Measurements from ENCODE around the gene ATP8A2. TPM values are rescaled to one million over a fixed set of nuclear protein-coding genes. Genes with fewer than 3 reads are reported as not detected.

ATP8A2 gene
- polyA plus RNA-seq, 4 donors = 5.2 to 11.3 (median 6.8) TPM

- DNase-seq (ENCODE audit: low read depth in 4 of 4, low spot score in 3 of 4) = no peak
Observed at GRCh38 chr13:25719666-25720065, 347.9 kb downstream of the ATP8A2 start.

DNA sequence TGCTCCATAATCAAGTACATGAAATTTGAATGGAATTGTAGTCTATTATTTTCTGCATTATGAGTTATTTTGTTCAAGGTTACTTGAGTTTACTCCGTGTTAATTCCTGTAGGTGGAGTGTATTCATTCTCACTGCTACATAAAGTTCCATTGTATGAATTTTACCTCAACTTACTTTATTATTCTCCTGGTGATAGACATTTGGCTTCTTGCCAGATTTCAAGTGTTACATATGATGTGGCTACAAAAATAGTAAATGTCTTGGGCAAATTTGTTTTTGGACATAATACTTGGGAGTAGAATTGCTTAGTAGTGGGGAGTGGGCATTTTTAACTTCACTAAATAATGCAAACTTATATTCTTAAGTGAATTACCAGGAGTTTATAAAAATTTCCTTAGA is 351.1 kb downstream of the ATP8A2 start:
- DNase-seq (ENCODE audit: low read depth in 4 of 4, low spot score in 3 of 4) = no peak

DNA sequence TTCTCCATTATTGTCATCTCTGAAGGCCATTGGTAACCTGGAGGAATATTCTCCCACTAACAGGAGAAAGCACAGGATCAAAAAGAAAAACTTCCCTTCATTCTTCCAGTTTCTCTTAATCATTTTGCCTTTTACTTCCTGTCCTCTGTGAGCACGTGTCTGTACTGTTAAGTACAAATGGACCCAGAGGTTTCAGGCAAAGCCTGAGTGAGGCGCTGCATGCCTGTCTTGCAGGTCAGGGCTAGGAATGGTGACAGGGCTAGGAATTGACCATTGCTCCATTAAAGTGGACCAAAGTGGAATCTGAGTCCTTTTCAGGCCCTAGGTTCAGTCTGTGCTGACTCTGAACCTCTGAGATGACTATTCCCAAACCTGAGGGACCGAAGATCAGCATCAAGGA is 353.3 kb downstream of the ATP8A2 start:
- DNase-seq (ENCODE audit: low read depth in 4 of 4, low spot score in 3 of 4) = no peak

- no peak for DNase-seq (ENCODE audit: low read depth in 4 of 4, low spot score in 3 of 4)
Observed at GRCh38 chr13:25727250-25727649, 355.5 kb downstream of the ATP8A2 start.

DNA sequence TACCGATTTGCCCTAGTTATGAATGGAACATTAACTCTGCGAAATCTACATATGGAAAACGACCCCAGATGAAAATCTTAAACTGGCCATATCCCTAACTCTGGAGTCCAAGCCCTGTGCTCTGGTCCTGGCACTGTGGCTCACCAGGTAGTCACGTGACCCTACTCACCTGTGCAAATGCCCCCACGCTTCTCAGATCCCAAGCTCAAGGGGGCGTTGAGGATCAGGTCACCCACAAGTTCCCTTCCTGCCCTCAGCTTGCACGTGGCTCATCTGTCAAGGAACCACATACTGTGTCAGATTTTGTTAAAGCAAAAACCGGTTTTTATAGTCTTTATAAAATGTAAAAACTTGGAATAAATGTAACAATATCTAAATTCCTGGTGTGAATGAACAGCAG is 356.0 kb downstream of the ATP8A2 start:
- no peak for DNase-seq (ENCODE audit: low read depth in 4 of 4, low spot score in 3 of 4)

GRCh38 chr13:25729201-25729600 is 357.4 kb downstream of the ATP8A2 start:
- DNase-seq (ENCODE audit: low read depth in 4 of 4, low spot score in 3 of 4) = no peak

- DNase-seq (ENCODE audit: low read depth in 4 of 4, low spot score in 3 of 4) = no peak
Observed at GRCh38 chr13:25731037-25731436, 359.3 kb downstream of the ATP8A2 start.

- no peak for DNase-seq (ENCODE audit: low read depth in 4 of 4, low spot score in 3 of 4)
Observed at GRCh38 chr13:25731536-25731935, 359.8 kb downstream of the ATP8A2 start.

DNA sequence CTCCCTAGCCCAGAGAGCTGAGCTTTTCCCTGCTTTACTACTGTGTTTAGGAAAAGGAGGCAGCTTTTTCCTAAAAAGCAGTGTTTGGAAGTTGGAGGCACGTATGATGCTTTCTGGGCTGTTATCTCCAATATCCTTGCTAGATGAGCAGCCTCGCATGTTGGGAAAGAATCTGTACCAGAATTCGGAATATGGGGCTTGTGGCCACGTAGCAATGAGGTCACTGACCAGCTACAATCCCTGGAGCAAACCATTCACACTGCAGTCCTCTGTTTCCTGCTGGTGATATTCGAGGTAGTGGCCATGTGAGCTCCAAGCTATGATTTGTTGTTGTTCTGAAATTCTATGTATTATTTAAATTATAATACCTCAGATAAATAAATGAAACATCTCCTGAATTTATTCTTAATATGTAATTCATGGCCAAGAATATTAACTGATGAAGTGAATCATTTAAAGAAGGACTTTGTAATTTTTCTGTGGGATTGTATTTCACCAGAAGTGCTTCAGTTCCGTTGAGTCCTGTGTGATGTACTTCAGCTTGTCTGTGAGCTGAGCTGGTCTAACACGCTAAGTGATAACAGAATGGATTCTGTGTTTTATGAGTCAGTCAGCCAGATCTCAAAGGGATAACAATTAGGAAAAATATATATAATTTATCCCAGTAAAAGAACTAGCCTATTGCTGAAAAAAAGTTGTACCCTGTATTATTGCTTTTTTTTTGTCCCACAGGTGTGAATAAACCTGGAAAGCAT is 360.5 kb downstream of the ATP8A2 start:
- no peak for DNase-seq (ENCODE audit: low read depth in 4 of 4, low spot score in 3 of 4)

DNA sequence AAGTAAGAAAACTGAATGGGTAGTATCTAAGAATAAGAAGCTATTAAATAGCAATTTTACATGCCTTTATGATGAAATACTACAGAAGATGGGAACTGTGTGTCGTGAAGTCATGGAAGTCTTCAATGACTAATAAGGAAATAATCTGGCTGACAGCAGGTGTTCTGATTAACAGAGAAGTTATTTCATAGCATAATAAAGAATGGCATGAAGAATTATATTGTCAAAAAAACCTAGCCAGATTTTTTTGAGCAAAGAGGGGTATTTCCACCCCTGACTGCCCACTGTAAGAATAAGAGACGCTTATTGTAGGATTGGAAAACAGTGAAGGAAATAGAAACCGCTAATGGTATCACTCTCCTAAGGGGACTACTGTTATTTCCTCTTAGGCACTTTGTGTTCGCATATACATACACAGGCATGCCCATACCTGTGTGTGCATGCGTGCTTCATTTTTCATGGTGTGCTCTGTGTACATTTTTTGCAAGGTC is 361.3 kb downstream of the ATP8A2 start:
- no peak for DNase-seq (ENCODE audit: low read depth in 4 of 4, low spot score in 3 of 4)

- no peak for DNase-seq (ENCODE audit: low read depth in 4 of 4, low spot score in 3 of 4)
Observed at GRCh38 chr13:25733696-25734435, 362.1 kb downstream of the ATP8A2 start.

GRCh38 chr13:25738342-25739196 is 366.8 kb downstream of the ATP8A2 start:
- no peak for DNase-seq (ENCODE audit: low read depth in 4 of 4, low spot score in 3 of 4)

DNA sequence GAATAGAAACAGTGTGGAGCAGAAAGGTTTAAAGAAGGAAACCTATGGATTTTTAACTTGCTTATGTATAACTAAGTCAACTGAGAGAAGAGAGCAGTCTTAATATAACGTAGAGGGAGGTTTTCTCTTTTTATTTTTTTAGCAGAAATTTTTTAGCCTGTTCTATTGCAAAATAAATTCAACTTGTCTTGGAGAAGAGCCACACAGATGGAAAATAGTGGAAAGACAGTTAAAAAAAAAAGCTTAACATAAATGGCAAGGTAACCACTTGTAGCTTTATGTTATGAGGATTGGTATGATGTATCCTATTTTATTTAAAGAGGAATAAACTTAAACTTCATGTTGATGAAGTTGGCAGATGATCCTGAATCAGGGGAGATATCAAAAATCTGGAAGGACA is 367.6 kb downstream of the ATP8A2 start:
- no peak for DNase-seq (ENCODE audit: low read depth in 4 of 4, low spot score in 3 of 4)

- DNase-seq (ENCODE audit: low read depth in 4 of 4, low spot score in 3 of 4) = no peak
Observed at GRCh38 chr13:25741796-25742195, 370.0 kb downstream of the ATP8A2 start.

- no peak for DNase-seq (ENCODE audit: low read depth in 4 of 4, low spot score in 3 of 4)
Observed at GRCh38 chr13:25742220-25742619, 370.4 kb downstream of the ATP8A2 start.

- no peak for DNase-seq (ENCODE audit: low read depth in 4 of 4, low spot score in 3 of 4)
Observed at GRCh38 chr13:25743421-25743820, 371.6 kb downstream of the ATP8A2 start.

GRCh38 chr13:25744178-25744577 is 372.4 kb downstream of the ATP8A2 start:
- no peak for DNase-seq (ENCODE audit: low read depth in 4 of 4, low spot score in 3 of 4)

GRCh38 chr13:25746131-25746530 is 374.4 kb downstream of the ATP8A2 start:
- no peak for DNase-seq (ENCODE audit: low read depth in 4 of 4, low spot score in 3 of 4)

DNA sequence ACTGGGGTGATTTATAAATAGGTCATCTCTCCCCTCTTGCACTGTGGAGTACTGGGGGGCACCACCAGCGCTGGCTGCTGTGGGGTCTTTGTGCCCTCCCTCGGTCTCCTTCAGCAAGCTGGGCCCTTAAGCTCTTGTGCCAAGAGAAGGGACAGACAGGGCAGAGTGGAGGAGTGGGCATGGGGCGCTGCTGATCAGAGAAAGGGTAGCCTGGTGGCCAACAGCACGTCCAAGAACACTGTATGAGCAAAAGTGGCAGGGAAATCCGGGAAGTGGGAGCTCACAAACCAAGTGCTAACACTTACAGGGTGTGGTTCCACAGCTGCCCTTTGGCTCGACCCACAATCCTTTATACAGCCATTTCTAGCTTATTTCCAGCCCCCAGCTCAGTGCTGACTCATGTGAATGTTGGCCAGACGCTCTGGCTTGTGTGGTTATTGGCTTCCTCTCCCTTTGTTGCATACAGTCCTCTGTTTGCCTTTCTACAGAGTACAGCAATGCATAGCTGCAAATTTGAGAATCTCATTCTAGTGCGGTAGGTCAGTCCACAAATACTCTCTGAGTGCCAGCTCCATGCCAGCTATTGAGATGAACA is 381.3 kb downstream of the ATP8A2 start:
- DNase-seq (ENCODE audit: low read depth in 4 of 4, low spot score in 3 of 4) = no peak

- DNase-seq (ENCODE audit: low read depth in 4 of 4, low spot score in 3 of 4) = no peak
Observed at GRCh38 chr13:25753976-25754375, 382.2 kb downstream of the ATP8A2 start.

DNA sequence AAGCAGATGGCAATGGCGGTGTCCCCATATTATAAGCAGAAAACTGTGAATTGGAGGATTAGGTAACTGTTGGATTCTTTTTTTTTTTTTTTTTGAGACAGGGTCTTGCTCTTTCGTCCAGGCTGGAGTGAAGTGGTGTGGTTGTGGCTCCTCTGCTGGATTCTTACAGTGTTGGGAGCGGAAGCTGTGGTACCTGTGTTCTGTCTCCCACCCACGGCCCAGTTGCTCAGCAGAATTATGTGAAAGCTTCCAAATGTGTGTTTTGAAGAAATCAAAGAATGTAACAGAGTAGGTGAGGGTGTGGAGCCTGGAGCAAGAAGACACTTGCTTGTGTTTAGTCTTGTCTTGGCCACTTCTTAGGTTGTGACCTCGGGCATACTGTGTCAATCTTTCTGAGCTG is 384.5 kb downstream of the ATP8A2 start:
- DNase-seq (ENCODE audit: low read depth in 4 of 4, low spot score in 3 of 4) = no peak

All from left renal pelvis (tissue), 4 donors.